PC-3 (cell line): ENCODE measurements around the gene TMEM176A. TPM values are rescaled to one million over a fixed set of nuclear protein-coding genes. Genes with fewer than 3 reads are reported as not detected.

Source experiments
- ATAC-seq: fragments of 200-7000 bp; cut with Tn5 transposase; 2 replicates; pipeline ENCODE4 v1.9.1; 2020; ENCODE audit warnings: mild to moderate bottlenecking, moderate library complexity
- BruUV-seq: library from RNA; stranded (reverse); fragments of 400-500 nt; replicated peaks from 2 replicates; lab custom pipeline; 2021; lab: Mats Ljungman, UMichigan
- CTCF ChIA-PET: fragments of 300-600 bp; sonication (Branson Sonifier 250); formaldehyde crosslinking; loops from one replicate; lab custom pipeline; 2022; ENCODE audit warnings: antibody characterized with exemption; lab: Charles Lee
- POLR2A ChIA-PET: fragments of 300-600 bp; sonication (Branson Sonifier 250); formaldehyde crosslinking; loops from one replicate; lab custom pipeline; 2022; ENCODE audit warnings: antibody characterized with exemption; ENCODE audit not compliant: unreplicated experiment; lab: Charles Lee
- DNase-seq: peaks from one replicate; pipeline ENCODE4 v3.0.0-alpha.2; 2015
- H2AFZ ChIP-seq: fragments of 300-600 bp; sonication (generic); 2 replicates; pipeline ENCODE4 v1.6.0; 2016; ENCODE audit warnings: antibody characterized with exemption, low read length
- H3F3A ChIP-seq: fragments of 300-600 bp; sonication (generic); one replicate; pipeline ENCODE4 v1.6.0; 2017; ENCODE audit warnings: antibody characterized with exemption, low read length, control low read depth, mild to moderate bottlenecking; ENCODE audit not compliant: unreplicated experiment
- H3K27ac ChIP-seq: fragments of 300-600 bp; sonication (generic); 2 replicates; pipeline ENCODE4 v1.5.1; 2016; ENCODE audit warnings: mild to moderate bottlenecking, low read length
- H3K27me3 ChIP-seq: fragments of 300-600 bp; sonication (generic); 2 replicates; pipeline ENCODE4 v1.6.1; 2016; ENCODE audit warnings: low read length, mixed read lengths
- H3K36me3 ChIP-seq: fragments of 300-600 bp; sonication (generic); 2 replicates; pipeline ENCODE4 v1.6.1; 2016; ENCODE audit warnings: low read depth, mixed run types, low read length, mixed read lengths
- H3K4me1 ChIP-seq: fragments of 300-600 bp; sonication (generic); 2 replicates; pipeline ENCODE4 v1.5.1; 2016; ENCODE audit warnings: low read length; ENCODE audit not compliant: insufficient read depth
- H3K4me2 ChIP-seq: fragments of 300-600 bp; sonication (generic); 2 replicates; pipeline ENCODE4 v1.6.0; 2016; ENCODE audit warnings: low read length
- H3K4me3 ChIP-seq: fragments of 300-600 bp; sonication (generic); 2 replicates; pipeline ENCODE4 v1.5.1; 2016; ENCODE audit warnings: mild to moderate bottlenecking, low read length, mixed read lengths
- H3K79me2 ChIP-seq: fragments of 300-600 bp; sonication (generic); 2 replicates; pipeline ENCODE4 v1.6.1; 2017; ENCODE audit warnings: low read length, mixed read lengths
- H3K9ac ChIP-seq: fragments of 300-600 bp; sonication (generic); 2 replicates; pipeline ENCODE4 v1.6.0; 2016; ENCODE audit warnings: mild to moderate bottlenecking, low read length
- H3K9me2 ChIP-seq: fragments of 300-600 bp; sonication (generic); replicated peaks from 2 replicates; pipeline ENCODE4 v1.6.1; 2016; ENCODE audit warnings: mixed run types, low read length, mixed read lengths
- H3K9me3 ChIP-seq: fragments of 300-600 bp; sonication (generic); 2 replicates; pipeline ENCODE4 v1.6.1; 2016; ENCODE audit warnings: low read length, mixed read lengths
- H4K20me1 ChIP-seq: fragments of 300-600 bp; sonication (generic); 2 replicates; pipeline ENCODE4 v1.6.1; 2016; ENCODE audit warnings: low read length, mixed read lengths
- CTCF ChIP-seq: fragments of 300-600 bp; sonication (generic); conservative IDR thresholded peaks from 2 replicates; pipeline ENCODE4 v1.5.1; 2017; ENCODE audit warnings: antibody characterized with exemption, low read depth, mild to moderate bottlenecking, low read length
- EZH2 ChIP-seq: fragments of 300-600 bp; sonication (generic); IDR thresholded peaks from one replicate; pipeline ENCODE4 v1.6.1; 2017; ENCODE audit warnings: antibody characterized with exemption, mild to moderate bottlenecking, low read length; ENCODE audit not compliant: unreplicated experiment
- EZH2phosphoT487 ChIP-seq: fragments of 300-600 bp; sonication (generic); IDR thresholded peaks from 2 replicates; pipeline ENCODE4 v1.6.1; 2018; ENCODE audit warnings: mild to moderate bottlenecking, antibody characterized with exemption, low read length, borderline replicate concordance
- intact Hi-C: fragments of 100-400 bp; cut with micrococcal nuclease; formaldehyde crosslinking; loops from 2 replicates; pipeline ENCODE4 v1.9.0; 2023
- total RNA-seq: library from RNA; depleted of rRNA; stranded (reverse); fragments of >200 nt; gene quantifications from 2 replicates; pipeline ENCODE4 v1.2.3, GENCODE V29; 2014

The TMEM176A gene
- total RNA-seq, 1 experiment from 2014 or later = not detected

- Histone ChIP-seq H2AFZ (no peak overlapping the region), H3K4me2 (no peak overlapping the region)
- intact Hi-C loops = no loop called here
Measured at GRCh38 chr7:150787321-150788281, 13.0 kb upstream of the TMEM176A start.

GRCh38 chr7:150788474-150789269 is 11.9 kb upstream of the TMEM176A start:
- no peaks in the 10 kb centered on the region for H3K79me2 ChIP-seq
- H3K27me3 ChIP-seq = peaks cover 96% of the 10 kb centered on the region
- no peak overlapping the region for H3K27ac ChIP-seq
- ATAC-seq (no peak), DNase-seq (no peak)
- no peak overlapping the region for H3K4me2 ChIP-seq
- H2AFZ ChIP-seq = no peak overlapping the region
- H3F3A ChIP-seq = no peaks in the 10 kb centered on the region
- CTCF ChIA-PET = no interaction called here
- POLR2A ChIA-PET = no interaction called here
- no peaks in the 10 kb centered on the region for H3K36me3 ChIP-seq
- no peaks in the 10 kb centered on the region for H3K9me2 ChIP-seq
- no peak overlapping the region for H3K9ac ChIP-seq
- no peaks in the 10 kb centered on the region for H3K9me3 ChIP-seq
- no TSS peak for BruUV-seq
- no peak overlapping the region for H3K4me3 ChIP-seq
- TF ChIP-seq CTCF = no peak
- intact Hi-C loops = no loop called here
- H3K4me1 ChIP-seq = no peaks in the 10 kb centered on the region
- H4K20me1 ChIP-seq = no peaks in the 10 kb centered on the region

More at GRCh38 chr7:150787321-150788281, 13.0 kb upstream of the TMEM176A start:
- no peak overlapping the region for H3K27ac ChIP-seq
- ChIA-PET CTCF (no interaction called here), POLR2A (interaction anchor here (0.5 kb wide), 1 partner anchor 140 kb away, joined by 3 read pairs; no protein-coding TSS in a partner anchor)
- H3K4me3 ChIP-seq = no peak overlapping the region
- no peaks in the 10 kb centered on the region for H3F3A ChIP-seq
- BruUV-seq = no TSS peak
- DNase-seq = no peak
- H4K20me1 ChIP-seq = no peaks in the 10 kb centered on the region
- H3K9ac ChIP-seq = no peak overlapping the region
- ATAC-seq = no peak
- H3K79me2 ChIP-seq = no peaks in the 10 kb centered on the region
- peaks cover 92% of the 10 kb centered on the region for H3K27me3 ChIP-seq
- H3K9me3 ChIP-seq = no peaks in the 10 kb centered on the region
- no peak for TF ChIP-seq CTCF
- TF ChIP-seq EZH2phosphoT487 = no peak
- no peak for TF ChIP-seq EZH2
- H3K9me2 ChIP-seq = no peaks in the 10 kb centered on the region
- H3K36me3 ChIP-seq = no peaks in the 10 kb centered on the region
- no peaks in the 10 kb centered on the region for H3K4me1 ChIP-seq
